HG03439 (cell line): ENCODE data around the gene SORL1.
A peak's percentile ranks its signal among the peaks of the same experiment; 100 is the strongest.

Source experiments
- ATAC-seq: cut with Tn5 transposase; IDR thresholded peaks from one replicate; pipeline ENCODE4 v1.9.1; 2021; ENCODE audit warnings: mild to moderate bottlenecking, moderate library complexity; ENCODE audit not compliant: unreplicated experiment

The SORL1 gene

GRCh38 chr11:121559606-121560200 lies 107.6 kb downstream of the SORL1 start:
- no peak for ATAC-seq

GRCh38 chr11:121560236-121560635 lies 108.1 kb downstream of the SORL1 start:
- no peak for ATAC-seq

GRCh38 chr11:121561240-121561639 lies 109.1 kb downstream of the SORL1 start:
- ATAC-seq = no peak

- no peak for ATAC-seq
Measured at GRCh38 chr11:121561716-121562115, 109.6 kb downstream of the SORL1 start.

GRCh38 chr11:121563003-121563402 lies 110.9 kb downstream of the SORL1 start:
- ATAC-seq = no peak

- no peak for ATAC-seq
Measured at GRCh38 chr11:121563900-121564822, 112.0 kb downstream of the SORL1 start.

GRCh38 chr11:121564948-121565684 lies 113.0 kb downstream of the SORL1 start:
- no peak for ATAC-seq

GRCh38 chr11:121566279-121567168 lies 114.4 kb downstream of the SORL1 start:
- ATAC-seq = no peak

GRCh38 chr11:121567995-121568394 lies 115.9 kb downstream of the SORL1 start:
- no peak for ATAC-seq

- ATAC-seq = peak; percentile 98
Measured at GRCh38 chr11:121569332-121570299, 117.5 kb downstream of the SORL1 start.

- no peak for ATAC-seq
Measured at GRCh38 chr11:121570453-121570852, 118.3 kb downstream of the SORL1 start.

- no peak for ATAC-seq
Measured at GRCh38 chr11:121571506-121571905, 119.4 kb downstream of the SORL1 start.

- no peak for ATAC-seq
Measured at GRCh38 chr11:121572571-121573059, 120.5 kb downstream of the SORL1 start.

GRCh38 chr11:121574801-121575200 lies 122.7 kb downstream of the SORL1 start:
- no peak for ATAC-seq

GRCh38 chr11:121575250-121575962 lies 123.3 kb downstream of the SORL1 start:
- peak; percentile 70 for ATAC-seq

GRCh38 chr11:121575963-121576290 lies 123.8 kb downstream of the SORL1 start:
- peak; percentile 23 for ATAC-seq

GRCh38 chr11:121576531-121576930 lies 124.4 kb downstream of the SORL1 start:
- no peak for ATAC-seq

GRCh38 chr11:121577106-121577848 lies 125.2 kb downstream of the SORL1 start:
- ATAC-seq = no peak
